Measurements from ENCODE around the gene MAP4K4.
"Not testable (repeated sequence)": the region's sequence is repeated elsewhere in the genome, so short reads cannot be mapped to it uniquely, and the experiment has no call there.

MAP4K4 gene

DNA sequence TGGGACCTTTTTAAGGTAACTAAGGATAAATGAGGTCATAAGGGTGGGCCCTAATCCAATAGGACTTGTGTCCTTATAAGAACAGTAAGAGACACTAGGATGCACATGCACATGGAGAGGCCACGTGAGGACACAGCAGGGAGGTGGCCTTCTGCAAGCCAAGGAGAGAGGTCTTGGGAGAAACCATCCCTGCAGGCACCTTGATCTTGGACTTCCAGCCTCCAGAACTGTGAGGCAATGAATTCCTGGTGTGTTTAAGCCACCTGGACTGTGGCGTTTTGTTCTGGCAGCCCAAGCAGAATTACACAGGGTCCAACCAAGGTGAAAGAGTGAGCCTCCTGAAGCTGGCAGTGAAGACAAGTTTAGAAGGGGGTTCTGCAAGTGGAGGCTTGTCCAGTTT is 204.7 kb downstream of the MAP4K4 start:
- DNase-seq (ENCODE audit: low read depth, low spot score), result no peak

DNA sequence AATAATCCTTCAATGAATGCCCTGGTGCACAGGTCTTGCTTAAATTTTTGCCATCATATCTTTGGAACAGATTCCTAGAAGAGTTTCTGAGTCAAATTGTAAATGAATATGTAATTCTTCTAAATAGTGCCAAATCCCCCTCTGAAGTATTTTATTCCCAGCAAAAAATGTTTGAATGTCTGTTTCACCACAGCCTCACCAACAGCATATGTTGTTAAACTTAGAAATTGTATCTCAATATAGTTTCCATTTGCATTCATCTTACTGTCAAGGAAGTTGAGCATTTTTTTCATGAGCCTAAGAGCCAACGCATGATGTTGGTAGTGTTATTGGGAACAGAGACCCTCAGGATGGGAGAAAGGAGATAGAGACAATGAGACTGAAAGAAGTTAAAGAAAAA is 207.4 kb downstream of the MAP4K4 start:
- no peak for DNase-seq (ENCODE audit: low read depth, low spot score)

GRCh38 chr2:101905746-101906336 is 208.3 kb downstream of the MAP4K4 start:
- no peak for DNase-seq (ENCODE audit: low read depth, low spot score)

GRCh38 chr2:101909760-101910159 is 212.3 kb downstream of the MAP4K4 start:
- no peak for DNase-seq (ENCODE audit: low read depth, low spot score)

DNA sequence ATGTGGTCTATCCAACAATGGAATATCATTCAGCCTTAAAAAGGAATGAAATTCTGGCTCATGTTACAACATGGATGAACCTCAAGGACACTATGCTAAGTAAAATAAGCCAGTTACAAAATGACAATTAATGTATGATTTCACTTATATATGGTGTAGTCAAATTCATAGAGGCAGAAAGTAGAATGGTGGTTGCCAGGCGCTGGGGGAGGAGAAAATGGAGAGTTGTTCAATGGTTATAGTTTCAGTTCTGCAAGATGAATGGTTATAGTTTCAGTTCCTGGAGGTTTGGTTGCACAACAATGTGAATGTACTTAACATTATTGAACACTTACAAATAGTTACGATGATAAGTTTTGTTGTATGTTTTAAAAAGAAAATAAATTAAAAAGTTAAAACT is 215.0 kb downstream of the MAP4K4 start:
- no peak for DNase-seq (ENCODE audit: low read depth, low spot score)

GRCh38 chr2:101921319-101921952 is 223.9 kb downstream of the MAP4K4 start:
- DNase-seq (ENCODE audit: low read depth, low spot score), result no peak

GRCh38 chr2:101921953-101922325 is 224.4 kb downstream of the MAP4K4 start:
- DNase-seq (ENCODE audit: low read depth, low spot score), result no peak

GRCh38 chr2:101924311-101924710 is 226.8 kb downstream of the MAP4K4 start:
- not testable (repeated sequence) for DNase-seq (ENCODE audit: low read depth, low spot score)

- no peak for DNase-seq (ENCODE audit: low read depth, low spot score)
Observed at GRCh38 chr2:101930019-101930418, 232.5 kb downstream of the MAP4K4 start.

GRCh38 chr2:101930847-101931246 is 233.3 kb downstream of the MAP4K4 start:
- no peak for DNase-seq (ENCODE audit: low read depth, low spot score)

DNA sequence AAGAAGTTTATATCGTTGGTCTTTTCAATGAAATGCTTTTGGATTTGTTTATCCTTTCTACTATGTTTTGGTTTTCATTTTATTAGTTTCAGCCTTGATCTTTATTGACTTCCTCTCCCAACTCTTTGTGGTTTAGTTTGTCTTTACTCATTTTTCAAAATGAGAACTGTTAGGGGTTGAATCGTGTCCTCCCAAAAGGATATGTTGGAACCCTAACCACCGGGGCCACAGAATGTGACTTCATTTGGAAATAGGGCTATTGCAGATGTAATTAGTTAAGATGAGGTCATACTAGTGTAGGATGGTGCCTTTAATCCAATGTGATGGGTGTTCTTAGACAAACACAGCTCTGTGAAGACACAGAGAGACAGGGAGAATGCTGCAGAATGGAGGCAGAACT is 233.9 kb downstream of the MAP4K4 start:
- DNase-seq (ENCODE audit: low read depth, low spot score), result no peak

DNA sequence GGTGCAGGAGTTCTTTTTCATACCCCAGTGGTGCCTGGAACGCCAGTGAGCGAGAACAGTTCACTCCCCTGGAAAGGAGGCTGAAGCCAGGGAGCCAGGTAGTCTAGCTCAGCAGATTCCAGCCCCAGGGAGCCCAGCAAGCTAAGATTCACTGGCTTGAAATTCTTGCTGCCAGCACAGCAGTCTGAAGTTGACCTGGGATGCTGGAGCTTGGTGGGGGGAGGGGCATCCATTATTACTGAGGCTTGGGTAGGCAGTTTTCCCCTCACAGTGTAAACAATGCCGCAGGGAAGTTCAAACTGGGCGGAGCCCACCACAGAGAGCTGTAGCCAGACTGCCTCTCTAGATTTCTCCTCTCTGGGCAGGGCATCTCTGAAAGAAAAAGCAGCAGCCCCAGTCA is 238.3 kb downstream of the MAP4K4 start:
- DNase-seq (ENCODE audit: low read depth, low spot score), result not testable (repeated sequence)

DNA sequence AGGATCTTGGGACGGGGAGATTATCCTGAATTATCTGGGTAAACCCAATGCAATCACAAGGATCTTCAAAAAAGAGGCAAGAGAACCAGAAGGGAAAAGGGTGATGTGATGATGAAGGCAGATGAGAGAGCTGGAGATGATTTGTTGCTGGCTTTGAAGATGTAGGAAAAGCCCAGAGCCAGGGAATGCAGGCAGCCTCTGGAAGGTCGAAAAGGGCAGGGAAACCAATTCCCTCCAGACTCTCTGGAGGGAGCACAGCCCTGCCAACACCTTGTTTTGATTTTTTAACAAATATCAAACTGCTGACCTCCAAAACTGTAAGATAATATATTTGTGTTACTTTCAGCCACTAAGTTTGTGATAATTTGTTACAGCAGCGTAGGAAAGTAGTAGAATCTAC is 245.3 kb downstream of the MAP4K4 start:
- DNase-seq (ENCODE audit: low read depth, low spot score), result no peak
